Vagina (tissue), 2 donors: ENCODE results near the gene TTR. TPM values are rescaled to one million over a fixed set of nuclear protein-coding genes. Genes with fewer than 3 reads are reported as not detected.

Experiments used
- DNase-seq, 2 donors: peaks; one replicate each; pipeline ENCODE4 v3.0.0-alpha.2; 2017; ENCODE audit errors: extremely low spot score in 2 of 2
- H3K27ac ChIP-seq: fragments of 200-600 bp; sonication (generic); one replicate; pipeline ENCODE4 v1.5.1; 2019
- H3K27me3 ChIP-seq: fragments of 200-600 bp; sonication (generic); one replicate; pipeline ENCODE4 v1.5.1; 2019
- H3K36me3 ChIP-seq, 2 donors: fragments of 200-600 bp; sonication (generic); one replicate each; pipeline ENCODE4 v1.5.1; 2017 to 2019
- H3K4me1 ChIP-seq: fragments of 200-600 bp; sonication (generic); one replicate; pipeline ENCODE4 v1.5.1; 2019
- H3K4me3 ChIP-seq, 2 donors: fragments of 200-600 bp; sonication (generic); 1 replicate in 1 of 2; 2 replicates in 1 of 2; pipeline ENCODE4 v1.5.1; 2016 to 2019
- H3K9me3 ChIP-seq: fragments of 200-600 bp; sonication (generic); one replicate; pipeline ENCODE4 v1.5.1; 2019
- POLR2A ChIP-seq, 2 donors: fragments of 450-650 bp; IDR thresholded peaks; one replicate each; pipeline ENCODE4 v1.6.1; 2017; ENCODE audit warnings: antibody characterized with exemption in 2 of 2, mild to moderate bottlenecking in 2 of 2, moderate library complexity in 2 of 2
- POLR2AphosphoS5 ChIP-seq, 2 donors: sonication (generic); formaldehyde crosslinking; IDR thresholded peaks; one replicate each; pipeline ENCODE4 v1.9.0; 2017; ENCODE audit warnings: antibody characterized with exemption in 2 of 2, mild to moderate bottlenecking in 2 of 2, low read depth in 1 of 2; ENCODE audit not compliant: insufficient read depth in 1 of 2
- intact Hi-C: fragments of 100-400 bp; cut with DNase I; formaldehyde crosslinking; loops from one replicate; pipeline ENCODE4 v1.15.1; 2023
- total RNA-seq: library from RNA; depleted of rRNA; stranded (reverse); fragments of >200 nt; gene quantifications from one replicate; pipeline ENCODE4 v1.2.3, GENCODE V29; 2016
- TF ChIP-seq, protein P1 (sequence below), 3 experiments: fragments of 450-650 bp in 2 of 3; fragments of 200-600 bp in 1 of 3; sonication (generic) in 1 of 3; IDR thresholded peaks; one replicate each; pipeline ENCODE4 v1.5.1; 2017 to 2019; ENCODE audit warnings: antibody characterized with exemption in 3 of 3, mild to moderate bottlenecking in 2 of 3, moderate library complexity in 2 of 3

TTR gene
- total RNA-seq, 1 donor from 2014 or later, result not detected

- no peak for DNase-seq
- Histone ChIP-seq H3K36me3 (no peaks in the 10 kb centered on the region), H3K27ac (no peak overlapping the region), H3K27me3 (no peaks in the 10 kb centered on the region), H3K9me3 (no peaks in the 10 kb centered on the region), H3K4me3 (no peak overlapping the region), H3K4me1 (no peaks in the 10 kb centered on the region)
- no peak for TF ChIP-seq POLR2A (IDR thresholded peaks at IDR 0.05)
- TF ChIP-seq POLR2AphosphoS5 (IDR thresholded peaks at IDR 0.05; ENCODE audit: insufficient read depth in 1 of 2, low read depth in 1 of 2), result no peak
- TF ChIP-seq, protein P1, sequence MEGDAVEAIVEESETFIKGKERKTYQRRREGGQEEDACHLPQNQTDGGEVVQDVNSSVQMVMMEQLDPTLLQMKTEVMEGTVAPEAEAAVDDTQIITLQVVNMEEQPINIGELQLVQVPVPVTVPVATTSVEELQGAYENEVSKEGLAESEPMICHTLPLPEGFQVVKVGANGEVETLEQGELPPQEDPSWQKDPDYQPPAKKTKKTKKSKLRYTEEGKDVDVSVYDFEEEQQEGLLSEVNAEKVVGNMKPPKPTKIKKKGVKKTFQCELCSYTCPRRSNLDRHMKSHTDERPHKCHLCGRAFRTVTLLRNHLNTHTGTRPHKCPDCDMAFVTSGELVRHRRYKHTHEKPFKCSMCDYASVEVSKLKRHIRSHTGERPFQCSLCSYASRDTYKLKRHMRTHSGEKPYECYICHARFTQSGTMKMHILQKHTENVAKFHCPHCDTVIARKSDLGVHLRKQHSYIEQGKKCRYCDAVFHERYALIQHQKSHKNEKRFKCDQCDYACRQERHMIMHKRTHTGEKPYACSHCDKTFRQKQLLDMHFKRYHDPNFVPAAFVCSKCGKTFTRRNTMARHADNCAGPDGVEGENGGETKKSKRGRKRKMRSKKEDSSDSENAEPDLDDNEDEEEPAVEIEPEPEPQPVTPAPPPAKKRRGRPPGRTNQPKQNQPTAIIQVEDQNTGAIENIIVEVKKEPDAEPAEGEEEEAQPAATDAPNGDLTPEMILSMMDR (IDR thresholded peaks at IDR 0.05), result no peak
- intact Hi-C loops, result no loop called here
These were observed 5.7 kb upstream of the TTR start for GRCh38 chr18:31585991-31586390.

- Histone ChIP-seq H3K9me3 (no peaks in the 10 kb centered on the region), H3K4me3 (no peak overlapping the region), H3K36me3 (no peaks in the 10 kb centered on the region), H3K27me3 (no peaks in the 10 kb centered on the region), H3K27ac (no peak overlapping the region), H3K4me1 (no peaks in the 10 kb centered on the region)
- TF ChIP-seq POLR2A (IDR thresholded peaks at IDR 0.05), result no peak
- TF ChIP-seq, protein P1 (IDR thresholded peaks at IDR 0.05), result no peak
- no peak for TF ChIP-seq POLR2AphosphoS5 (IDR thresholded peaks at IDR 0.05; ENCODE audit: insufficient read depth in 1 of 2, low read depth in 1 of 2)
- intact Hi-C loops, result no loop called here
- DNase-seq, result no peak
These were observed 5.1 kb upstream of the TTR start for GRCh38 chr18:31586616-31587015.

DNA sequence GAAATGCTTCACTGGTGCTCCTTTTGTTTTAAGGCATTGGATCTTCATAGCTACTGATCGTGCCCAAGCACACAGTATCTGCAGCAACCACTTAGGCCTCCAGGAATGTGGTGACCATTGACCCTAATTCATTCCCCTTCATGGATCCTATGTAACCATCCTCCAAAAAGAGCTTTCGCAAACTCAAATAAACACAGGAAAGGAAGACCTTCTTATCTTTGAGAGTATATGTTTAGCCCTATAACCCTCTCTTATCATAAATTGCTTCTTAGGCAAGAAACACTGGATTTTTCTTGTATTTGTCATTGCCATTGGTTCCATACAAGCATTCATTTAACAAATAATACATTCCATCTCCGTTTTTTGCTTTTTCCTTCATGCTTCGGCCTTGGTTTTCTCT, 4.1 kb upstream of the TTR start:
- H3K36me3 ChIP-seq, result no peaks in the 10 kb centered on the region
- H3K27me3 ChIP-seq, result no peaks in the 10 kb centered on the region
- no peak overlapping the region for H3K4me3 ChIP-seq
- no peak for DNase-seq
- H3K4me1 ChIP-seq, result no peaks in the 10 kb centered on the region
- H3K9me3 ChIP-seq, result no peaks in the 10 kb centered on the region
- H3K27ac ChIP-seq, result no peak overlapping the region
- TF ChIP-seq POLR2AphosphoS5 (IDR thresholded peaks at IDR 0.05; ENCODE audit: insufficient read depth in 1 of 2, low read depth in 1 of 2) (no peak), POLR2A (IDR thresholded peaks at IDR 0.05) (no peak)
- TF ChIP-seq, protein P1 (IDR thresholded peaks at IDR 0.05), result no peak
- intact Hi-C loops, result no loop called here

GRCh38 chr18:31590570-31590969, 1.1 kb upstream of the TTR start:
- intact Hi-C loops, result no loop called here

DNA sequence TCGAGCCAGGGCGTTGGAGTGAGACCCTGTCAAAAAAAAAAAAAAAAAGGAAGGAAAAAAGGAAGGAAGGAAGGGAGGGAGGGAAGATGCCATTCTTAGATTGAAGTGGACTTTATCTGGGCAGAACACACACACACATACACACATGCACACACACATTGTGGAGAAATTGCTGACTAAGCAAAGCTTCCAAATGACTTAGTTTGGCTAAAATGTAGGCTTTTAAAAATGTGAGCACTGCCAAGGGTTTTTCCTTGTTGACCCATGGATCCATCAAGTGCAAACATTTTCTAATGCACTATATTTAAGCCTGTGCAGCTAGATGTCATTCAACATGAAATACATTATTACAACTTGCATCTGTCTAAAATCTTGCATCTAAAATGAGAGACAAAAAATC, 564 bp upstream of the TTR start:
- TF ChIP-seq, protein P1 (IDR thresholded peaks at IDR 0.05), result no peak
- TF ChIP-seq POLR2A (IDR thresholded peaks at IDR 0.05), result no peak
- no peaks in the 10 kb centered on the region for H3K9me3 ChIP-seq
- H3K36me3 ChIP-seq, result no peaks in the 10 kb centered on the region
- no peaks in the 10 kb centered on the region for H3K4me1 ChIP-seq
- no peak overlapping the region for H3K27ac ChIP-seq
- DNase-seq, result no peak
- intact Hi-C loops, result no loop called here
- no peak overlapping the region for H3K4me3 ChIP-seq
- H3K27me3 ChIP-seq, result no peaks in the 10 kb centered on the region

More at GRCh38 chr18:31590570-31590969, 1.1 kb upstream of the TTR start:
- no peak for DNase-seq
- Histone ChIP-seq H3K27ac (no peak overlapping the region), H3K27me3 (no peaks in the 10 kb centered on the region), H3K4me3 (no peak overlapping the region), H3K36me3 (no peaks in the 10 kb centered on the region), H3K9me3 (no peaks in the 10 kb centered on the region), H3K4me1 (no peaks in the 10 kb centered on the region)
- TF ChIP-seq POLR2AphosphoS5 (IDR thresholded peaks at IDR 0.05; ENCODE audit: insufficient read depth in 1 of 2, low read depth in 1 of 2) (no peak), POLR2A (IDR thresholded peaks at IDR 0.05) (no peak)
- TF ChIP-seq, protein P1 (IDR thresholded peaks at IDR 0.05), result no peak
